ENCODE results near the gene MYH6. TPM values are rescaled to one million over a fixed set of nuclear protein-coding genes. Genes with fewer than 3 reads are reported as not detected.

MYH6 gene
- total and polyA plus RNA-seq, 10 donors = 0.35 to 0.82 (median 0.40) TPM; not detected in 6

- WGBS, 5 donors = 86 to 95% (median 89%) methylated on average over 8 of the region's 8 CpGs
- peak; percentile 56 for DNase-seq
- intact Hi-C loops (cut with DNase I; ENCODE audit: low total_unique reads) = no loop called here
- Histone ChIP-seq H3K27me3 (replicated peaks in 1 of 7) (peaks cover 0 to 44% (median 24%) of the 10 kb centered on the region in 7 donors), H3K4me3 (no peak overlapping the region), H3K27ac (no peak overlapping the region), H3K36me3 (no peaks in the 10 kb centered on the region), H3K9me3 (no peaks in the 10 kb centered on the region), H3K4me1 (peaks cover 0 to 19% (median 16%) of the 10 kb centered on the region in 6 donors)
- TF ChIP-seq POLR2A (IDR thresholded peaks at IDR 0.05) (no peak), CTCF (IDR thresholded peaks at IDR 0.05 in 8 of 11, conservative IDR thresholded peaks at IDR 0.05 in 3 of 11) (no peak), POLR2AphosphoS5 (IDR thresholded peaks at IDR 0.05) (no peak)
Observed at GRCh38 chr14:23349156-23349845, 58.8 kb downstream of the MYH6 start.

GRCh38 chr14:23348297-23348655 is 59.8 kb downstream of the MYH6 start:
- Histone ChIP-seq H3K4me3 (no peak overlapping the region), H3K27ac (no peak overlapping the region), H3K9me3 (no peaks in the 10 kb centered on the region), H3K27me3 (replicated peaks in 1 of 7) (peaks cover 0 to 34% (median 19%) of the 10 kb centered on the region in 7 donors), H3K4me1 (peaks cover 0 to 19% (median 16%) of the 10 kb centered on the region in 6 donors), H3K36me3 (no peaks in the 10 kb centered on the region)
- TF ChIP-seq POLR2AphosphoS5 (IDR thresholded peaks at IDR 0.05) (no peak), POLR2A (IDR thresholded peaks at IDR 0.05) (no peak), CTCF (IDR thresholded peaks at IDR 0.05 in 8 of 11, conservative IDR thresholded peaks at IDR 0.05 in 3 of 11) (no peak)
- WGBS, 5 donors = 78 to 91% (median 82%) methylated on average over 6 of the region's 6 CpGs
- intact Hi-C loops (cut with DNase I; ENCODE audit: low total_unique reads) = no loop called here
- no peak for DNase-seq

GRCh38 chr14:23347406-23348296 is 60.4 kb downstream of the MYH6 start:
- Histone ChIP-seq H3K9me3 (no peaks in the 10 kb centered on the region), H3K27me3 (replicated peaks in 1 of 7) (peaks cover 0 to 28% (median 16%) of the 10 kb centered on the region in 7 donors), H3K27ac (no peak overlapping the region), H3K4me1 (peaks cover 0 to 13% (median 12%) of the 10 kb centered on the region in 6 donors), H3K4me3 (no peak overlapping the region), H3K36me3 (no peaks in the 10 kb centered on the region)
- intact Hi-C loops (cut with DNase I; ENCODE audit: low total_unique reads) = no loop called here
- WGBS, 5 donors = 93 to 98% (median 96%) methylated on average over 17 to 19 of the region's 19 CpGs
- DNase-seq = no peak
- TF ChIP-seq POLR2AphosphoS5 (IDR thresholded peaks at IDR 0.05) (no peak), POLR2A (IDR thresholded peaks at IDR 0.05) (no peak), CTCF (IDR thresholded peaks at IDR 0.05 in 8 of 11, conservative IDR thresholded peaks at IDR 0.05 in 3 of 11) (no peak)

All from spleen (tissue), 11 donors.